Measurements from ENCODE around the gene RNF187.

The RNF187 gene

GRCh38 chr1:228459091-228459993 lies 27.8 kb upstream of the RNF187 start:
- peak overlapping the region; percentile 86 for H3K4me3 ChIP-seq (ENCODE audit: low read length)
- peak; percentile 89 for TF ChIP-seq CTCF (conservative IDR thresholded peaks at IDR 0.05; ENCODE audit: low read depth, low read length)
- DNase-seq (ENCODE audit: low read depth) = peak; percentile 28

- H3K4me3 ChIP-seq (ENCODE audit: low read length) = no peak overlapping the region
- no peak for TF ChIP-seq CTCF (conservative IDR thresholded peaks at IDR 0.05; ENCODE audit: low read depth, low read length)
- DNase-seq (ENCODE audit: low read depth) = no peak
These were observed 26.4 kb upstream of the RNF187 start for GRCh38 chr1:228460821-228461220.

- H3K4me3 ChIP-seq (ENCODE audit: low read length) = no peak overlapping the region
- no peak for DNase-seq (ENCODE audit: low read depth)
- TF ChIP-seq CTCF (conservative IDR thresholded peaks at IDR 0.05; ENCODE audit: low read depth, low read length) = no peak
These were observed 24.6 kb upstream of the RNF187 start for GRCh38 chr1:228462560-228462959.

- no peak for TF ChIP-seq CTCF (conservative IDR thresholded peaks at IDR 0.05; ENCODE audit: low read depth, low read length)
- peak overlapping the region; percentile 56 for H3K4me3 ChIP-seq (ENCODE audit: low read length)
- no peak for DNase-seq (ENCODE audit: low read depth)
These were observed 24.1 kb upstream of the RNF187 start for GRCh38 chr1:228463009-228463558.

GRCh38 chr1:228463559-228464455 lies 23.4 kb upstream of the RNF187 start:
- peak; percentile 27 for TF ChIP-seq CTCF (conservative IDR thresholded peaks at IDR 0.05; ENCODE audit: low read depth, low read length)
- no peak for DNase-seq (ENCODE audit: low read depth)
- peak overlapping the region; percentile 56 for H3K4me3 ChIP-seq (ENCODE audit: low read length)

GRCh38 chr1:228464487-228464983 lies 22.6 kb upstream of the RNF187 start:
- TF ChIP-seq CTCF (conservative IDR thresholded peaks at IDR 0.05; ENCODE audit: low read depth, low read length) = no peak
- H3K4me3 ChIP-seq (ENCODE audit: low read length) = peak overlapping the region; percentile 56
- DNase-seq (ENCODE audit: low read depth) = peak; percentile 48
